Gastrocnemius medialis (tissue), 4 donors: ENCODE measurements around the gene DAPP1. TPM values are rescaled to one million over a fixed set of nuclear protein-coding genes. Genes with fewer than 3 reads are reported as not detected.

Experiments
- ATAC-seq, 2 donors: fragments of 150-250 bp; one replicate each; pipeline ENCODE4 v1.9.1; 2016
- DNase-seq, 2 donors: peaks; one replicate each; pipeline ENCODE4 v3.0.0-alpha.2; 2019
- H3K27ac ChIP-seq, 4 donors: fragments of 200-600 bp; sonication (generic); 1 replicate in 1 of 4; 2 replicates in 3 of 4; pipeline ENCODE4 v1.5.1; 2016 to 2018; ENCODE audit warnings: mild to moderate bottlenecking in 2 of 4, moderate library complexity in 1 of 4
- H3K27me3 ChIP-seq, 3 donors: fragments of 200-600 bp; sonication (generic) in 2 of 3; 1 replicate in 1 of 3; 2 replicates in 2 of 3; pipeline versions ENCODE4 v1.5.1 to v1.6.0; 2016 to 2019; ENCODE audit warnings: mild to moderate bottlenecking in 1 of 3, moderate library complexity in 1 of 3
- H3K36me3 ChIP-seq, 2 donors: fragments of 200-600 bp; sonication (generic) in 1 of 2; one replicate each; pipeline ENCODE4 v1.5.1; 2017 to 2018
- H3K4me1 ChIP-seq, 2 donors: fragments of 200-600 bp; sonication (generic) in 1 of 2; one replicate each; pipeline ENCODE4 v1.5.1; 2016 to 2017; ENCODE audit warnings: mild to moderate bottlenecking in 2 of 2
- H3K4me3 ChIP-seq, 4 donors: fragments of 200-600 bp; sonication (generic) in 3 of 4; 1 replicate in 1 of 4; 2 replicates in 3 of 4; pipeline ENCODE4 v1.5.1; 2016 to 2019; ENCODE audit warnings: mild to moderate bottlenecking in 2 of 4
- H3K9me3 ChIP-seq, 3 donors: fragments of 200-600 bp; sonication (generic) in 2 of 3; 1 replicate in 1 of 3; 2 replicates in 2 of 3; pipeline ENCODE4 v1.5.1; 2016 to 2019
- POLR2A ChIP-seq, 2 donors: fragments of 450-650 bp; IDR thresholded peaks; one replicate each; pipeline ENCODE4 v1.6.1; 2017; ENCODE audit warnings: antibody characterized with exemption in 2 of 2, mild to moderate bottlenecking in 2 of 2, moderate library complexity in 2 of 2
- in situ Hi-C, 4 donors: fragments of 200-750 bp; cut with MboI; loops; one replicate each; pipeline versions ENCODE4 v1.15.0 to v1.8.0; 2017; ENCODE audit warnings: low sequenced_read_pairs in 4 of 4
- intact Hi-C: fragments of 100-400 bp; cut with DNase I; formaldehyde crosslinking; loops from one replicate; pipeline ENCODE4 v1.15.1; 2023; ENCODE audit warnings: low total_unique reads
- total RNA-seq, 4 donors: library from RNA; depleted of rRNA; stranded (reverse); fragments of >200 nt; gene quantifications; one replicate each; pipeline versions ENCODE4 v1.1.0 to v1.2.3, GENCODE V29; 2016
- TF ChIP-seq, protein P1 (sequence below), 5 experiments: fragments of 450-650 bp in 3 of 5; fragments of 200-600 bp in 2 of 5; sonication (generic) in 2 of 5; IDR thresholded peaks in 4 of 5; conservative IDR thresholded peaks in 1 of 5; 1 replicate in 4 of 5; 2 replicates in 1 of 5; pipeline ENCODE4 v1.5.1; 2016 to 2019; ENCODE audit warnings: antibody characterized with exemption in 5 of 5, mild to moderate bottlenecking in 3 of 5, moderate library complexity in 3 of 5

DAPP1 gene
- total RNA-seq, 4 donors from 2014 or later: 0.15 to 1.3 (median 0.72) TPM

DNA sequence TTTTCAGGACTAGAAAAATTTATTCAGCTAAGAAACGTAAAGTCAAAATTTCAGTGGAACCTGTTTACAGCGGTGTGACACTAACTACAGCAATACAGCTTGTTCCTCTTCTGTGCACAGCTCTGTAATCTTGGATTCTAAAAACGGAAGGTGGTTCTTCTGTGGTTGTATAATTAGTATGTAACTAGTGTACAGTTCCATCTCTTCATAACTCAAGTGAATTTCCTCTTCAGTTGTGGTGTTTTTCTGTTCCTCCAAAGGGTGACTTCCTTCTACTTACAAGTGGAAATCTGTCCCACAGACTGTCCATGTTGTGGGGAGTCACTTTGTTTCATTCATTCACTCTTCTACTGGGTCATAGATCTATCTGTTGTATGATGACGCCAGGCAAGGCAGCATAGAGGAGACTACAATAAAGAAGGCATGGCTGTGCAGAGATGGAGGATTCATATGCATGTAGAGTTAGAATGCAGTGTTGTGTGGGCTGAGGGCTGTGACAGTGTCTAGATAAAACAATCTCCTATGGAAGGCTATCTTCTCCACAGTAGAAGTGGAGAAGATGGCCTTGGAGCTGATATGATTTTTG is 5.4 kb downstream of the DAPP1 start:
- Histone ChIP-seq H3K4me3 (no peak overlapping the region), H3K27me3 (no peaks in the 10 kb centered on the region), H3K27ac (no peak overlapping the region), H3K4me1 (no peaks in the 10 kb centered on the region), H3K36me3 (no peaks in the 10 kb centered on the region), H3K9me3 (no peaks in the 10 kb centered on the region)
- TF ChIP-seq, protein P1, sequence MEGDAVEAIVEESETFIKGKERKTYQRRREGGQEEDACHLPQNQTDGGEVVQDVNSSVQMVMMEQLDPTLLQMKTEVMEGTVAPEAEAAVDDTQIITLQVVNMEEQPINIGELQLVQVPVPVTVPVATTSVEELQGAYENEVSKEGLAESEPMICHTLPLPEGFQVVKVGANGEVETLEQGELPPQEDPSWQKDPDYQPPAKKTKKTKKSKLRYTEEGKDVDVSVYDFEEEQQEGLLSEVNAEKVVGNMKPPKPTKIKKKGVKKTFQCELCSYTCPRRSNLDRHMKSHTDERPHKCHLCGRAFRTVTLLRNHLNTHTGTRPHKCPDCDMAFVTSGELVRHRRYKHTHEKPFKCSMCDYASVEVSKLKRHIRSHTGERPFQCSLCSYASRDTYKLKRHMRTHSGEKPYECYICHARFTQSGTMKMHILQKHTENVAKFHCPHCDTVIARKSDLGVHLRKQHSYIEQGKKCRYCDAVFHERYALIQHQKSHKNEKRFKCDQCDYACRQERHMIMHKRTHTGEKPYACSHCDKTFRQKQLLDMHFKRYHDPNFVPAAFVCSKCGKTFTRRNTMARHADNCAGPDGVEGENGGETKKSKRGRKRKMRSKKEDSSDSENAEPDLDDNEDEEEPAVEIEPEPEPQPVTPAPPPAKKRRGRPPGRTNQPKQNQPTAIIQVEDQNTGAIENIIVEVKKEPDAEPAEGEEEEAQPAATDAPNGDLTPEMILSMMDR (IDR thresholded peaks at IDR 0.05 in 4 of 5, conservative IDR thresholded peaks at IDR 0.05 in 1 of 5): no peak
- no peak for TF ChIP-seq POLR2A (IDR thresholded peaks at IDR 0.05)
- intact Hi-C loops: no loop called here
- no peak for DNase-seq
- in situ Hi-C loops: no loop called here
- no peak for ATAC-seq

DNA sequence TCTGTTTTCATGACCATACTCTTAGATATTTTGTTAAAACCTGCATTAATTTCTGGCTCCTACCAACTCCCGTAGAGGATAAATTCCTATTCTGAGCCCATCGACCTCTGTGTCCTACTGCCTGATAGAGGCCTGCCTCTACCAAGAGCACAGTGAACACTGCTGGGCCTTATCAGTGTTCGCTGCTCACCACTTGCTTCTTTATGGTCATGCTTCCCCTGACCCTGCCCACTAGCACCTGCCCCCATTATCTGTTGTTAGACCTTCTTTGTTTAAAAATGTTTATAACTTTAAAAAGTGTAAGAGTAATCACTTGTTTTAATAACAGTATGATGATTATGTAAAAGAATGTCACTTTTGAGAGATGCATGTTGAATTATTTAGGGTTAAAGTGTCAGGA is 6.1 kb downstream of the DAPP1 start:
- H3K27ac ChIP-seq: no peak overlapping the region
- ATAC-seq (no peak), DNase-seq (no peak)
- TF ChIP-seq POLR2A (IDR thresholded peaks at IDR 0.05): no peak
- no peak overlapping the region for H3K4me3 ChIP-seq
- H3K36me3 ChIP-seq: no peaks in the 10 kb centered on the region
- H3K27me3 ChIP-seq: no peaks in the 10 kb centered on the region
- in situ Hi-C loops: no loop called here
- intact Hi-C loops: no loop called here
- no peaks in the 10 kb centered on the region for H3K4me1 ChIP-seq
- no peaks in the 10 kb centered on the region for H3K9me3 ChIP-seq

DNA sequence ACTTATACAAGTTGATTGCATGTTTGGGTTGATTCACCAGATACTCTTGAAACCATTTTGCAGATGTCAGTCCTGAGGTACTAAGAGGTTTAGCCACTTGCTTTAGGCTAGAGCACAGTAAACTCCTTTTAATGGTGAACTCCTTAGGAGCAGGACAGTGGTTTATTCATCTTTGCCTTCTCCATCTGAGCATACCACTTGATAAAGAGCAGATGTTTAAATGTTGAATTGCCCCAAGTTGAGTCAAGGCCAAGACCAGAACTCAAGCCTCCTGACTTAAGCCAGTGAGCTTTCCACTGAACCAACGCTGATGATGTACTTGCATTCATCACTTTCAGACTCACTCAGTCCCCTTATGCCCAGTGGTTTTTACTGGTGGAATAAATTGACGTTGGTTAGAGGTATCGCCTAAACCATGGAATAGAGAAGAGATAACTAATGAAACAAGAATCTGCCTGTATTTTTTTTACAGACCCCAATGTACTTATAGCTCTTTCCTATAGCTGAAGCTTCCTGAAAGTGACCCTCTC is 7.5 kb downstream of the DAPP1 start:
- DNase-seq (no peak), ATAC-seq (no peak)
- in situ Hi-C loops (no loop called here), intact Hi-C loops (no loop called here)
- Histone ChIP-seq H3K27ac (no peak overlapping the region), H3K9me3 (no peaks in the 10 kb centered on the region), H3K27me3 (no peaks in the 10 kb centered on the region), H3K4me3 (no peak overlapping the region), H3K4me1 (no peaks in the 10 kb centered on the region), H3K36me3 (no peaks in the 10 kb centered on the region)
- TF ChIP-seq, protein P1 (IDR thresholded peaks at IDR 0.05 in 4 of 5, conservative IDR thresholded peaks at IDR 0.05 in 1 of 5): no peak
- no peak for TF ChIP-seq POLR2A (IDR thresholded peaks at IDR 0.05)

DNA sequence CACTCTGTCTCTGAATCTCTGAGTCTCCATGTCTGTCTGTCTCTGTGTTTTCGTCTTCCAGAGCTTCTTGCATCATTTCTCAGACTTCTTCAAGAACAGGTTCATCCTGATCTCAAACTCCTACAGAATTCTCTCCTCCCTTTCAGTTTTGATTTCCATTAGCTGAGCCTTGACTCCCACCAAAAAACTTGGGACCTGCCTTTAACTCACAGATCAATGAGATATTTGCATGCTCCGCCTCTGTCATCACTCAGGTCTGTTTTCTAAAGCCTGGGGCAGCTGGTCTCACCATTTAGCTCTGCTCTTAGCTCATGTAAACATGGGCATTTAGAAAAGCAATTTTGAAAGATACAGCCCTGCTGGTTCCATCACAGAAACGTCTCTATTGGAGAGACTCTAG is 8.6 kb downstream of the DAPP1 start:
- in situ Hi-C loops: no loop called here
- DNase-seq: no peak
- TF ChIP-seq POLR2A (IDR thresholded peaks at IDR 0.05): no peak
- TF ChIP-seq, protein P1 (IDR thresholded peaks at IDR 0.05 in 4 of 5, conservative IDR thresholded peaks at IDR 0.05 in 1 of 5): no peak
- Histone ChIP-seq H3K4me3 (no peak overlapping the region), H3K36me3 (no peaks in the 10 kb centered on the region), H3K4me1 (no peaks in the 10 kb centered on the region), H3K9me3 (no peaks in the 10 kb centered on the region), H3K27me3 (no peaks in the 10 kb centered on the region), H3K27ac (no peak overlapping the region)
- intact Hi-C loops: no loop called here
- no peak for ATAC-seq

DNA sequence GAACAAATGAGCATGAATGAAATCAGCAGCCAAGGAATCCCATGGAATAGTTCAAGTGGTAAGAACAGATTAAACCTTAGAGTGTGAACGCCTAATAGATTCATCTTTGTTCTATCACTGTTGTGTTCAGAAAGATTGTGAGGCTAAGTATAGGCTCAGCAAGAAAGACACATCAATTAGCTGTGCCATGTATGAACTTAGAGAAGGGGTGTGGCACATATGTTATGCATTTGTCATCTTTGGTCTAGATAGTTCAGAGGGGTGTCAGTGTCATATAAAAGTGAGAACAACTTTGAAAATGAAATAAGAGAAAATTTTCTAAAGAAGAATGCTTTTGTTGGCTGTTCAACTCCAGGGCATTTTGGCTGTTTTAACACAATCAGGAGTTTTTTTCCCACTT is 9.4 kb downstream of the DAPP1 start:
- H3K27ac ChIP-seq: no peak overlapping the region
- TF ChIP-seq, protein P1 (IDR thresholded peaks at IDR 0.05 in 4 of 5, conservative IDR thresholded peaks at IDR 0.05 in 1 of 5): no peak
- TF ChIP-seq POLR2A (IDR thresholded peaks at IDR 0.05): no peak
- H3K9me3 ChIP-seq: no peaks in the 10 kb centered on the region
- H3K27me3 ChIP-seq: no peaks in the 10 kb centered on the region
- no peaks in the 10 kb centered on the region for H3K4me1 ChIP-seq
- in situ Hi-C loops (no loop called here), intact Hi-C loops (no loop called here)
- no peak for DNase-seq
- no peak overlapping the region for H3K4me3 ChIP-seq
- no peaks in the 10 kb centered on the region for H3K36me3 ChIP-seq
- no peak for ATAC-seq
